HS-5 (cell line): ENCODE results near the gene ATR.
"Not testable (repeated sequence)": the region's sequence is repeated elsewhere in the genome, so short reads cannot be mapped to it uniquely, and the experiment has no call there.

Experiments
- DNase-seq: peaks from one replicate; pipeline ENCODE4 v3.0.0-alpha.2; 2012; ENCODE audit warnings: low read depth

Gene ATR

GRCh38 chr3:142447852-142448823 is 130.4 kb downstream of the ATR start, which contains the start of gene XRN1:
TSS of gene XRN1 (minus strand) at chr3:142448037. CDS start at chr3:142447944, 93 bp downstream.
- peak; percentile 71 for DNase-seq

- DNase-seq, result peak; percentile 34
Observed at GRCh38 chr3:142447301-142447851, 131.2 kb downstream of the ATR start.

GRCh38 chr3:142445816-142446254 is 132.7 kb downstream of the ATR start:
- DNase-seq, result no peak

- no peak for DNase-seq
Observed at GRCh38 chr3:142444343-142444742, 134.2 kb downstream of the ATR start.

- not testable (repeated sequence) for DNase-seq
Observed at GRCh38 chr3:142443060-142443459, 135.5 kb downstream of the ATR start.

- DNase-seq, result not testable (repeated sequence)
Observed at GRCh38 chr3:142439499-142440220, 138.9 kb downstream of the ATR start.

- DNase-seq, result not testable (repeated sequence)
Observed at GRCh38 chr3:142438096-142438495, 140.4 kb downstream of the ATR start.

- no peak for DNase-seq
Observed at GRCh38 chr3:142436951-142437585, 141.5 kb downstream of the ATR start.

GRCh38 chr3:142434503-142434902 is 144.0 kb downstream of the ATR start:
- DNase-seq, result no peak

- no peak for DNase-seq
Observed at GRCh38 chr3:142433110-142433509, 145.4 kb downstream of the ATR start.

GRCh38 chr3:142429582-142429981 is 149.0 kb downstream of the ATR start:
- no peak for DNase-seq

- DNase-seq, result no peak
Observed at GRCh38 chr3:142424754-142425153, 153.8 kb downstream of the ATR start.

- DNase-seq, result no peak
Observed at GRCh38 chr3:142418926-142419592, 159.5 kb downstream of the ATR start.

- DNase-seq, result no peak
Observed at GRCh38 chr3:142417302-142417701, 161.2 kb downstream of the ATR start.

- not testable (repeated sequence) for DNase-seq
Observed at GRCh38 chr3:142400537-142400936, 178.0 kb downstream of the ATR start.
